RWPE1 (cell line): ENCODE measurements around the gene PDCD10.

ENCODE experiments used
- CTCF ChIA-PET: fragments of 350-600 bp; sonication (Branson Sonifier 250); formaldehyde crosslinking; extraction: SDS; loops from one replicate; lab custom pipeline; 2021; lab: Yijun Ruan, JAX
- POLR2A ChIA-PET: fragments of 400-600 bp; formaldehyde crosslinking; extraction: SDS; loops from one replicate; lab custom pipeline; 2020; ENCODE audit warnings: antibody characterized with exemption; ENCODE audit not compliant: low non-redundant PET; lab: Yijun Ruan, JAX
- DNase-seq: peaks from one replicate; pipeline ENCODE4 v3.0.0; 2012; ENCODE audit warnings: low spot score
- H3K27ac ChIP-seq: fragments of 450-650 bp; 2 replicates; pipeline ENCODE4 v1.5.1; 2017
- TF ChIP-seq, protein P1 (sequence below): fragments of 450-650 bp; conservative IDR thresholded peaks from 2 replicates; pipeline ENCODE4 v1.5.1; 2017; ENCODE audit warnings: low read depth, mild to moderate bottlenecking

PDCD10 gene

DNA sequence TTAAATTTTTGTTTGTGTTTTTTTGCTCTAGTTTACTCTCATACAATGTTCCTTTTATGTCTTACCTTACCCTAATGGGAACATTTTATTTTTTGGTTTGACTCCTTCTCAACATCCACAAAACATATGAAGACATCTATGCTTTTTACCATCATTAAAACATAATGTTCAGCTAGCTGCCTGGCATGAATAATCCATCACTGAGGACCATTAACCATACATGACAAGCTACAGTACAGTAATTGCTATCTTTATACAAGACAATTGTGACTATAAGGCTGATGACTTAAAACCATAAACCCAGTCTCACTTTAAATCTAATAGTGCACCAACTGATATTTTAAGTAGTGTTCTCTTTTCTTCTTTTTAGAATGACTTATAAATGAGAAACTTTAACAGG is 14.5 kb upstream of the PDCD10 start:
- TF ChIP-seq, protein P1, sequence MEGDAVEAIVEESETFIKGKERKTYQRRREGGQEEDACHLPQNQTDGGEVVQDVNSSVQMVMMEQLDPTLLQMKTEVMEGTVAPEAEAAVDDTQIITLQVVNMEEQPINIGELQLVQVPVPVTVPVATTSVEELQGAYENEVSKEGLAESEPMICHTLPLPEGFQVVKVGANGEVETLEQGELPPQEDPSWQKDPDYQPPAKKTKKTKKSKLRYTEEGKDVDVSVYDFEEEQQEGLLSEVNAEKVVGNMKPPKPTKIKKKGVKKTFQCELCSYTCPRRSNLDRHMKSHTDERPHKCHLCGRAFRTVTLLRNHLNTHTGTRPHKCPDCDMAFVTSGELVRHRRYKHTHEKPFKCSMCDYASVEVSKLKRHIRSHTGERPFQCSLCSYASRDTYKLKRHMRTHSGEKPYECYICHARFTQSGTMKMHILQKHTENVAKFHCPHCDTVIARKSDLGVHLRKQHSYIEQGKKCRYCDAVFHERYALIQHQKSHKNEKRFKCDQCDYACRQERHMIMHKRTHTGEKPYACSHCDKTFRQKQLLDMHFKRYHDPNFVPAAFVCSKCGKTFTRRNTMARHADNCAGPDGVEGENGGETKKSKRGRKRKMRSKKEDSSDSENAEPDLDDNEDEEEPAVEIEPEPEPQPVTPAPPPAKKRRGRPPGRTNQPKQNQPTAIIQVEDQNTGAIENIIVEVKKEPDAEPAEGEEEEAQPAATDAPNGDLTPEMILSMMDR = no peak
- H3K27ac ChIP-seq = no peak overlapping the region
- ChIA-PET POLR2A (no interaction called here), CTCF (interaction anchor here (0.6 kb wide), 1 partner anchor 1718 kb away, joined by 4 read pairs; no protein-coding TSS in a partner anchor)
- no peak for DNase-seq

DNA sequence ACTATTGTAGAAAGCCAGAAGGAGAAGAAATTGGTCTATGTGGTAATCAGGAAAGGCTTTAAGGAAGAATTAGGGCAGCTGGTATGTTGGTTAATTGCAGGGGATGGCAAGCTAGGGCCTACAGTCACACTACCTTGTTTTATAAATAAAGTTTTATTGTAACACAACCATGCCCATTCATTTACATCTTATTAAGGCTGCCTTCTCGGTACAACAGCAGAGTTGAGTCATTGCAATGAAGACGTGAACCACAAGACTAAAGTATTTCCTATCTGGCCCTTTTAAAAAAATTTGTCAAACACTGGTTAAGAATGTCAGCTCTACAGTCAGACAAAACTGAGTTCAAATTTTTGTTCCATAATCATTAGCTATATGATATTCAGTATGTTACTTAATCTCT is 9.1 kb upstream of the PDCD10 start:
- TF ChIP-seq, protein P1 = no peak
- CTCF ChIA-PET = no interaction called here
- POLR2A ChIA-PET = no interaction called here
- no peak overlapping the region for H3K27ac ChIP-seq
- no peak for DNase-seq

DNA sequence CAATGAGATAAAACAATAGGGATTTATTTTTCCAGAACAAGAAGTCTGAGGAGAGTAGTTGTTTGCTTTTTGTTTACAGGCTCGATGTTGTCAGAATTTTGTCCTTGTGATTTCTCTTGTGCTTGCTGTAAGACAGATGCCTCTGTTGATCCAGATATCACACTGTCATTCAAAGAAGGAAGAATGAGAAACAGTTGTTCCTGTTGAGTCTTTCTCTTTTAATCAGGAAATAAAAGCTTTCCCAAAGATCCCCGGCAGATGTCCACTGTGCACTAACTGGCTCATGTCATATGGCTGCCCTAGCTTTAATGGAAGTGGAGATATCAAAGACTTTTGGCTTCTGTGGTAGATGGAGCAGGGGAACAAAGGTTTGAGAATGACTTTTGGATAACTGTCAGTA is 7.6 kb upstream of the PDCD10 start:
- TF ChIP-seq, protein P1 = no peak
- ChIA-PET CTCF (no interaction called here), POLR2A (no interaction called here)
- no peak for DNase-seq
- no peak overlapping the region for H3K27ac ChIP-seq

DNA sequence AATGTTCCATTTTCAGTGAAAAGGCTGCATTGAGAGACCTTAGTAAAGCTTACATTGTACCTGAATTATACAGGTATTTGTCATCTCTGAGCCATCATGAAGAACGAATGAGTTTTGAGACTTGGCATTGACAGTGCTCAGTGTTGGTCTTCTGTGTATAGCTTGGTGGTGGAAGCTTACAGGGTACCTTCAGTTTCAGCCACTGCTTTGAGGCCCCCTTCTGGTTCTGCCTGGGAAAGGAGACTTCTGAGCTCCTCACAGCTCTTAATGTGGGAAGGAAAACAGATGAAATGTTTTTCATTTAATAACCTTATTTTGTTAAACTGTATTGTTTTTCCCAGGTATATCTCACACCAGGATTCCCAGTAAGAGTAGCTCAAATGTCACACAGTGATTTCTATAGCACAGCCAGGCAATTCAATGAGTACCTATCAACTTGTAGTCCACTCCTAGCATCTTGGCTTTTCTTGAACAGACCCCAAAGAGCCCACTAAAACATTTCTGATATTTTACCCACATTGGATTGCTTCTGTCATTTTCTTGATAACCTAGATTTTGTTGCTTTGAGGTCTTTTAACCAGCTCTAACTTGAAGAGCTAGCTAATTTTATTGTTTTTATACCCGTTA is 6.4 kb upstream of the PDCD10 start:
- POLR2A ChIA-PET = no interaction called here
- DNase-seq = no peak
- CTCF ChIA-PET = interaction anchor here (0.6 kb wide), 1 partner anchor 14 kb away, joined by 4 read pairs; no protein-coding TSS in a partner anchor
- no peak overlapping the region for H3K27ac ChIP-seq
- TF ChIP-seq, protein P1 = peak; percentile 16; the same call in 1 of the 2 replicates

DNA sequence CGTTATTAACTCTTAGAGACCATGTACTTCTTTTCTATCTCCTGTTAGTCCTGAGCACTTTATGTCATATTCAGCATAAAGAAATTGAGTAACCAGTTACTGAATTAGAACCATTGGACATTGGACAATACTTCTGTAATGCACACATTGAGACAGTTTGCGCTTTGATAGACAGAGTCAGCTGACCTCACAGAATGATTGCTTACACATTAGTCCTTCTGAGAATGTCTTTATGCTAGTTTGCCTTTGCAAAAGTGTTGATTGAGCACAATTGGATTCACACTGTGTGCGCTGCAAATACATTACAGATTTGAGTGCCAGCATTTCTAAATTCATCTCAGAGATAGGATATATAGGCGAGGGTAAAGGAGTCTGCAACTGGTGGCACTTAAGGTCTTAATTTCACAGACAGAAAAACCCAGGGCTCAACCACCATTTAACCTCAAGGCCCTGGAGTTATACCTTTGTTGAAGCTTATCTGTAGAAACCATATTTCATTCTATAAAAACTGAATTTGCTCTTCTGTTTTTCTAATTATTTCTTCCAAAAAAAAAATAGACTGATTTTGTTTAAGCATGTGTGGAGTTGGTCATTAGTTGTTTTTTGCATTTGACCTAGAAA is 4.6 kb upstream of the PDCD10 start:
- no peak for DNase-seq
- ChIA-PET POLR2A (no interaction called here), CTCF (no interaction called here)
- TF ChIP-seq, protein P1 = no peak
- no peak overlapping the region for H3K27ac ChIP-seq

DNA sequence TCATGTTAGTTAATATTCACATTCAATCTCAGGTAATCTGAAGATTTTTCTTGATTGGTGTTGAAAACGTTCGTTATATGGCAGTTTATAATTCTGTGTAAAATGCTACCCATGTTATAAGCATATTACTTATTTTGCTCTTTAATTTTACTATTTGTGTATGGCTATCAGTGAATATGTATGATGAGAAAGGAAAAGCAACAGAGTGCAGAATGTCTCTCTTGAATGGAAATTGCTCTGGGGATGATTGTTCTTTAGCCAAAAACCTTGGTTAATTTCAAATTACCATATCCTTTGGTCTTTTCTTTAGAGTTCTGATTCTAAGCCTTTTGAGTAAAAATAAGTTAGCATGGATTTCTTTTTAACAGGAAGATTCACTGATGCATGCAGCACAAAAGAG is 3.3 kb upstream of the PDCD10 start:
- DNase-seq = no peak
- no peak overlapping the region for H3K27ac ChIP-seq
- POLR2A ChIA-PET = no interaction called here
- TF ChIP-seq, protein P1 = no peak
- CTCF ChIA-PET = no interaction called here
